Endometrium (tissue), 2 donors: ENCODE measurements around the gene MSH3.
"Not testable (repeated sequence)": the region's sequence is repeated elsewhere in the genome, so short reads cannot be mapped to it uniquely, and the experiment has no call there.

Experiments
- FAIRE-seq: peaks from 2 replicates; lab custom pipeline; 2012; peaks lifted over from hg19 to GRCh38; lab: Jason Lieb, UNC
- donor health status: control.
- donor health status: control.

The MSH3 gene

DNA sequence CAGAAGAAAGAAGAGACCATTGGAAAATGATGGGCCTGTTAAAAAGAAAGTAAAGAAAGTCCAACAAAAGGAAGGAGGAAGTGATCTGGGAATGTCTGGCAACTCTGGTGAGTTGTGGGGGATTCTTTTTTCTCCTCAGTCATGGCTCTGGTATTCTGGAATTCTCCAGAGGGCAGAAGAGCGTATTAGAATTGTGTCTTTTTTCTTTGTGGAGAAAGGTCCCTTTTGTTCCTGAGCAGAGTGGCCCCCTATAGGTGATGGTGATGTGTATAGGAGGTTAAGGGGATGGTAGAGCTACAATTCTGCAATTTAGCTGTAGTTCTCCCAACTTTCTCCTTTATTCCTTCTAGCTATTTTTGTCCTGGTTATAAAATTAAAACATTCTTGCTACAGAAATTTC, 2.0 kb downstream of the MSH3 start:
- no peak for FAIRE-seq

DNA sequence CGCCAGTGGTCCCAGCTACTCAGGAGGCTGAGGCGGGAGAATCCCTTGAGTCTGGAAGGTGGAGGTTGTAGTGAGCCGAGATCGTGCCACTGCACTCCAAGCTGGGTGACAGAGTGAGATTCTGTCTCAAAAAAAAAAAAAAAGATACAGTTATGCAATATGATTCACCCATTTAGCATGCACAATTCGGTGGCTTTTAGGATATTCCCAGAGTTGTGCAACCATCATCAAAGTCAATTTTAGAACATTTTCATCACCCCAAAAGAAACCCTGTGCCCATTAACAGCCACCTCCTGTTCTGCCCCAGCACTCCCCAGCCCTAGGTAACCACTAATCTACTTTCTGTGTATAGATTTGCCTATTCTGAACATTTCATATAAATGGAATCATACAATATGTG, 4.7 kb downstream of the MSH3 start:
- FAIRE-seq: no peak

DNA sequence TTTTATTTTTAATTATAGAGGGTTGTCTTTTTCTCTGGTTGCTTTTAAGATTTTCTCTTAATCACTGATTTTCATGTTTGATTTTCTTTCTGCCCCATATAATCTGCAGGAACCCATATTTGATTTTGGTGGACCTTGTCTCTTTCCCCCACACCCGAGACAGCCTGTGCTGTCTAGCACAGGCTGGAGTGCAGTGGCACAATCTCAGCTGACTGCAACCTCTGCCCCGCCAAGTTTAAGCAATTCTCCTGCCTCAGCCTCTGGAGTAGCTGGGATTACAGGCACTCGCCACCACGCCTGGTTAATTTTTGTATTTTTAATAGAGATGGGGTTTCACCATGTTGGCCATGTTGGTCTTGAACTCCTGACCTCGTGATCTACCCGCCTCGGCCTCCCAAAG, 6.2 kb downstream of the MSH3 start:
- not testable (repeated sequence) for FAIRE-seq

DNA sequence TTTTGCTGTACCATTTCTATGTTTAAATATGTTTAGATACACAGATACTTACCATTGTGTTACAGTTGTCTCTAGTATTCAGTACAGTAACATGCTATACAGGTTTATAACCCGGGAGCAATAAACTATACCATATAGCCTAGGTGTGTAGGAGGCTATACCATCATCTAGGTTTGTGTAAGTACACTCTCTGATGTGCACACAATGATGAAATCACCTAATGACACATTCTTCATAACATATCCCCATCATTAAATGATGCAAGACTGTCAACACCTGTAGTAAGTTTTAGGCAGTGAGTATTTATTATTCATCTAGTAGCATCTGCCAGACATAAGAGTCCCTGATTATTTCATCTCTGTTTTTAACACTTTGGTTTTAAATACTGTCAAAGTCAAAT, 7.7 kb downstream of the MSH3 start:
- no peak for FAIRE-seq

DNA sequence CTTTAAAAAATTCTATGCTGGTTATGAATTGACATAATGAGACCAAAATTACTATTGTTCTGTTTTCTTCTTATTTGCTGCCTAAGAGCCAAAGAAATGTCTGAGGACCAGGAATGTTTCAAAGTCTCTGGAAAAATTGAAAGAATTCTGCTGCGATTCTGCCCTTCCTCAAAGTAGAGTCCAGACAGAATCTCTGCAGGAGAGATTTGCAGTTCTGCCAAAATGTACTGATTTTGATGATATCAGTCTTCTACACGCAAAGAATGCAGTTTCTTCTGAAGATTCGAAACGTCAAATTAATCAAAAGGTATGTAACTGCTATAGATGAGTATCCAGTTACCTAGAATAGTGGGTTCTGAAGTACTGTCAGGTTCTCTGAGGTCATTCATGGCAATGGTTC, 10.6 kb downstream of the MSH3 start:
- FAIRE-seq: no peak

DNA sequence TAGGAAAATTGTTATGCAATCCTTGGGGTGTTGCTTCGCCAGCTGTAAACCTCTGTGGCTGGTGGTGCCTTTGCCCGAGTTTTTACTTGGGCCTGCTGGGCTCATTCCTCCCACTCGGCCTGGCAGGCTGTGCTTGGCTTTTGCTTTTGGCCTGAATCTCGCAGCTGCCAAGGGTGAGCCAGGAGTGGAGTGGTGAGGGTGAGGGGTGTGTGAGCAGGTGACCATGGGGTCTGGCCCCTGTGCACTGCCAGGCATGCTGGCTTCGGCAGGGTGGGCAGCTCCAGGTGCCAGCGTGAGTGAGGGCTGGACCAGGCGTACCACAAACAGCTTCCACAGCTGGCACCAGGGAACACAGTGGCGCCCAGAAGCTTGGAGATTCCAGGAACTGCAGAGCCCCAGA, 12.9 kb downstream of the MSH3 start:
- FAIRE-seq: no peak

DNA sequence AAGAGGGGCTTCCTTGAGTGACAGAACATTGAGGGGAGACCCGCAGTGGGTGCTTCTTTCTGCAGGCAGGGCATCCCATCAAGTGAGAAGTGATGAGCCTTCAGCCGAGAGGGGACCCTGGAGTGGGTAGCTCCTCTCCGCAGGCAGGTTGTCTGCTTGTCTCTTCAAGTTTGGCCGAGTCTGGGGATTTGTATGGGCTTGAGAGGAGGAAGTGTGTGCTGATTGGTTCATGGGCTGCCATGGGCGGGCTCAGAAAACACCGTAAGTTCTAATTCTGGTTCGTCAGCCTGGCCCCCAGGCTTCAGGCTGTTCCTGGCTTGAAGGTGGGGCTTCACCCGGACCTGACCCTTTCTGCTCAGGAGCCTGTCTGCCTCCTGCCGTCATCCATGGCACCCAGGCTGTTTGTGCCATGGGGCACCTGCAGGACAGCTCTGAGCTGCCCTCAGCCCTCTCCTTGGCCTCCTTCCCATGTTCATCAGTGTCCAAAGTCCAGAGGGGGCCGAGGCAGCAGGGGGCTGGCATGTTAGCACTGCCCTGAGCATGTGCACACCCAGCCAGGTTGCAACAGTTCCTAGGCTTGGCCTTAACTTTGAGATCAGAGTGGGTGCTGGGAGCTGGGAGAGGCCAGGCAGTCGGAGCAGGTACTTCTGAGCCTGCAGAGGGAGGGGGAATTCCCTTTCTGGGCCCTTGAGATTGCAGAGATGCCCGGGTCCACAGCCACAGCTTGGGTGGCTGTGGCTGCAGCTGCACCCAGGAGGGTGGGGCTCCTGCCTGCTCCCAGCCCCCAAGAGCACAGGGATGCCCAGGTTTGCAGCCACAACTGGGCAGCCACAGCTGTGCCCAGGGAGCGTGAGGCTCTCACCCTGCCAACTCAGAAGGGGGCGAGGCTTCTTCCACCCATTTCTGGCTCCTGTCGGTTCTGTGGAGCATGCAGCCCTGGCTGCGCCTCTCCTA, 13.8 kb downstream of the MSH3 start:
- no peak for FAIRE-seq

DNA sequence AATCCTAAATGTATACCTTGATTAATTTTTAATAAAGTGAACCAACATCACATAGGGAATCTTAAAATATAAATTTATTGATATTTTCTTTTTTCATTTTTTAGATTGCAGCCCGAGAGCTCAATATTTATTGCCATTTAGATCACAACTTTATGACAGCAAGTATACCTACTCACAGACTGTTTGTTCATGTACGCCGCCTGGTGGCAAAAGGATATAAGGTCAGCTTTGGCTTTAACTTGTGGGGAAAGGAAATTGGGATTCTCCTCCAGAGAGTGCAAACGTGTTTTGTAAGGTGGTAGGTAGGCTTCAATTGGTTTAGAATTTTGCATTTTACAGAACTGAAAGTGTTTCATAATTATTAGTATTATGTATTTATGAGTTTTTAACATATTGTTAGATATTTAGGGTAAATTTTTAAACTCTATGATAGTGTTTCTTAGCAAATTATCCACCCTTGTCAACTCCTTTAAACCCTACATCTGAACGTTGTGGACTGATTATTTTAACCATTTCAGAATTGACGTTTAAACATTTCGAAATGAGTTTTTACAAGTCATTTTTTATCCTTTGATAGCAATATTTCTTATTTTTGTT, 17.8 kb downstream of the MSH3 start:
- FAIRE-seq: peak; percentile 93

DNA sequence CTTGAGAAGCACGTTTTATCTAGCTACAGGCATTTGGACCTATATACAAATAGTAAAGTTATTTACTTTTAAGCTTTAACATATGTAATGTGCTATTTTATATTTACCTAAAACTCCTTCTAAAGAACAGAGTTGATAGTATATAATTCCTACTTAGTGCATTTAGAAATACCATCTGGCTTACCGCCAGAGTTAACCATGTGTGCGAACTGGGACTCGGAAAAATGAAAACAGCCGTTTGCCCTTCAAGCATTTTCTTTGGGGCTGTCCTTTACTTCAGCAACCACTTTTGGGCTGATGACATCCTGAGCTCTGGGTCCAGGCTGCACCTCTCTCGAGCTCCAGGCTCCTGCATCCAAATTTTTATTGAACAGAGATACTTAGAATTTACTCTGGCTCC, 22.3 kb downstream of the MSH3 start:
- no peak for FAIRE-seq

DNA sequence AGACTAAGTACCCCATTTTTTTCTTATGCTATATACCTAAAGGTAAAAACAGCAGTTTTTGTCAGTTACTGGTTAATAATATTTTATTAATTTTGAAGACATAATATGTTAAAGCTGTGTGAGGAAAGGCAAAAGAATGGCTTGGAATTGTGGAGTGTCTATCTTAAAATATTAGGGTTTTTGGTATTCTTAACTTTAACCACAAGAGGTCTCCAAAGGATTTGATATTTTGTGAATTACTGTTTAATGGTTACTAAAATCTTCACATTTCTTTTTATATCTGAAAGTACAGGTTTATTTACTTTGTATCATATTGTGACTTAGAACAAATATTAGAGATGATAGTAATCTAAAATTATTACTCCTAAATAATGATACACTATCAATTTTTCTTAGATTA, 32.3 kb downstream of the MSH3 start:
- FAIRE-seq: peak; percentile 97

DNA sequence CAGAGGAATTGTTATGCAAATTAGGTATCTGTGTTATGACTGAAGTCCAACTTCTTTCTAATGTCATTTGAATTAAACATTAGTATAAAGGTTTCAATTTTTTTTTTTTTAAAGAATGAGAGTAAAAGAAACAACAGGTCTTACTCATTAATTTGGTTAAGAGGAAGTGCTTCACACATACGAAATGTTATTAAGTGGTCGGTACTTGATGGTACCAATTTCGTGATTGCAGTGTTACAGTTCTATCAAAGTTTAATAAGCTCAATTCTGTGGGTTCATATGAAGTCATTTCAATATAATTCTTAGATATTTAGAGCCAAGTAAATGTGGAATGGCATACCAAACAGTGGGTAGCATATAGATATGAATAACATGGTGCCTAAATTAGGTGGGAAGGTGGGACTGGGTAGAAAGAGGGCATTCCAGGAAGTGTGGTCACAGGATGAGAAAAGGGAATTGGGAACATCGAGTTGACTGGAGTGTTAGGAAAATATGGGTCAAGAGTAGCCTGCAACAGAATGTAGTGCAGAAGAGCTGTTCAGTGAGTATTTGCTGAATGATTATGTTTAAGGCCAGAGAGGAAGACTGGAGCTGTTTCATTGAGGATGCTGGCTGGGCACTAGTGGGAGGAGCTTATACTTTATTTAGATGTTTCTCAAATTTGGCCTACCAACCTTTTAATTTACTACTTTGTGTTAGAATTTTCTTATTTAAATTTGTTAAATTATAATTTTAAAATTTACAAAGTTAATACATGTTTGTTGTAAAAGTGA, 34.4 kb downstream of the MSH3 start:
- no peak for FAIRE-seq

DNA sequence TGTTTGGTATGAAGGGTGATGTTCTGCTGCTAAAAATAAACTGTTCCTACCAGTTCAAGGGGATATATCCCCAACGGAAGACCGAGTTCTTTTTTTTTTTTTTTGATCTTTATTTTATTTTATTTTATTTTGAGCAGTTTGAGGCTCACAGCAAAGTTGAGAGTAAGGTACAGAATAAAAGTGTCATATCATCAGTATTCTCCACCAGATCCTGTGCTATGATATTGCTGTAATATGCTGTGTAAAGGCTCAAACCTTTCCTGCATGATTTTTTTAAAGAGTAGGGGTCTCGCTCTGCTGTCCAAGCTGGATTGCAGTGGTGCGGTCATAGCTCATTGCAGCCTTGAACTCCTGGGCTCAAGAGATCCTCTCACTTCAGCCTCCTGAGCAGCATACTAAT, 35.2 kb downstream of the MSH3 start:
- no peak for FAIRE-seq

DNA sequence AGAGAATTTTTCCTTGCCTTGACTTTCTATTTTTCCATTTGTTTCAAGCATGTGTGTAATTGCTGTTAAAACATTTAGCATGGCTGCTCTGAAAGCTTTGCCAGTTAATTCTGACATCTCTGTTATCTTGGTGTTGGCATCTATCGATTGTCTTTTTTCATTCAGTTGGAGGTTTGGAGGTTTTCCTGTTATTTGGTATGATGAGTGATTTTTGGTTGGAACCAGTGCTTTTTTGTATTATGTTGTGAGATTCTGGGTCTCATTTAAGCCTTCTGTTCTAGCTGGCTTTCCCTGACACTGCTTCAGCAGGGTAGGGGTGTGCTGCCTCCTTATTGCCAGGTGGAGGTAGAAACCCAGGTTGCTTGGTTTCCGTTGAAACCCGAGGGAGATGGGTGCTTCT, 41.2 kb downstream of the MSH3 start:
- no peak for FAIRE-seq

DNA sequence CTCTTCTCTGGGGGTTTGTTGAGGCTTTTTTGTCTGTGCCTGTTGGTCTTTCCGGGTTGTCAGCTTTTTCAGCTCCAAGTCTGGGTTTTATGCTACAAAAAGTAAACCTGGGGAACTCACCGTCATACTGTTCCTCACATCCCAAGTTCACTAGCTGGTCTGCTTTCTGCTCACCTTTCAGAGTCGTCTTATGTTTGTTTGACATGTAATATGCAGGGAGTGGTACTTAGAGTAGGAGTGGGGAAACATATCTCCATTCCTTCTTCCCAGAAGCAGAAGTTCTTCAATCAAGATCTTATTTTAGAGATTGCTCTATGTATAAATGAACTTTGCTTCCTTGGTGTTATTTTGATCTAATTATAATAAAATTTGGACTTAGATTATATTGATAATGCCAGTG, 42.0 kb downstream of the MSH3 start:
- FAIRE-seq: no peak

DNA sequence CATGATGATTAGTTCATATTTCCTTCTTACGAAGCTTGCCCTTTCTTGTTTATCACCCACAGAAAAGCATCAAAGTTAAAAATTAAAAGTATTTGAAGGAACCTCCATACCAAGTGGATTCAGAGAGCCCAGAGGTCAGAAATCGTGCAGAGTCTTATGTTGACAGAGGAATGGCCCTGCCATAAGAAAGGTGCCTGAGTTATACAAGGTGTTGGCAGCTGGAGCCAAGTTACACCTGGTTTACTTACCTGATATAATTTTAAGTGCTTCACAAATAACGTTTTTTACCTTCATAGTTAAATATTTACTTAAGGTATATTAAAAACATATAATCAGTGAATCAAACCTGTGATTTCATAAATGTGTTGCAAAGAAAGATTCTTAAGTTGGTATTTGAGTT, 42.6 kb downstream of the MSH3 start:
- no peak for FAIRE-seq

DNA sequence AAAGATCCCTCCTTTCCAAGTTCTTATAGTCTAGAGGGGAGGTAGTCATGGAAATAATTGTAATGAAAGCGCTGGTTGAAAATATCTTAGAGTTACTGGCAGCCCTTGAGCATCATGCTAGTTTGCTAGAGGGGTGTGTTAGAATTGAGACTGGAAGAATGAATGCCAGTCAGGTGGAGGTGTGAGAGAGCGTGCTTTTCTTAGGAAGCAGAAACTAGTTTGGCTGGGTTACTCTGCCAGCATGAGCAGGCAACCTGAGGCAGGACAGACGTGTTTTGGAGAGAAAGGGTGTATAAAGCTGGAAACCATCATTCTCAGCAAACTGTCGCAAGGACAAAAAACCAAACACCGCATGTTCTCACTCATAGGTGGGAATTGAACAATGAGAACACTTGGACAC, 43.9 kb downstream of the MSH3 start:
- no peak for FAIRE-seq

DNA sequence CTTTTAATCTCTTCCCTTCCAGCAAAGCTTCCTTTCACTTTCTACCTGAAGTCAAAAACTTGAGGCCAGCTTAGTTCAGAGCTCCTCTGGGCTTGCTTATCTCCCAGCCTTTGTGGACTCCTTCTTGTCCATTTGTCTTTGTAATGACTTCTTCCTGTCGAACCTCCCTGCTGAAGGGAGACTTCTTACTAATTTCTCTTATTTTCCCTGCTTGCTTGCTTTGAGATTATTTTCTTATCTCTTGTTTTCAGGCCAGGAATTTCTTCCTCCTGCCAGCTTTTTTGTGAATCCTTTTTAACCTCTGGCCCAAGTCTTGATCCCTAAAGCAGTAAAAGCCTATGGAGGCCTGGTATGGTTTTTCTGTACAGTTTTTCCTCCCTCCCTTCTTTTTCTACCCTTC, 47.1 kb downstream of the MSH3 start:
- FAIRE-seq: no peak

DNA sequence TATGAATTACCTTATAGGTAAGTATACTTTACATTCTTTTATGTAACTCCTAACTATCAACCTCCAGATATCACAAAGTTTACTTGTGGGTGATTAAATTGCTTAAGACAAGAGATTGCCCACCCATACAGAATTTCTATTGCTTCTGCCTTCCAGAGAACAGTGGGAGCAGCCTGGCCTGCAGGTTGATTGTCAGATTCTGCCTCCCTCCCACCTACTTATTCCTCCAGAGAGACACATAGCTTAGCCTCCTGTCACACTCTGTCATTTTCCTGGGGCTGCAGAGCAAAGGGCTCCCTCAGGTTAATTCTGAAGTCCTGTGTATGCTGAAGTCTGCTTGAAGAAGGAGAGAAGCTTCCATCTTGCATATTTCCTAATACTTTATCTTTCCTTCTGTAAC, 48.8 kb downstream of the MSH3 start:
- FAIRE-seq: no peak

DNA sequence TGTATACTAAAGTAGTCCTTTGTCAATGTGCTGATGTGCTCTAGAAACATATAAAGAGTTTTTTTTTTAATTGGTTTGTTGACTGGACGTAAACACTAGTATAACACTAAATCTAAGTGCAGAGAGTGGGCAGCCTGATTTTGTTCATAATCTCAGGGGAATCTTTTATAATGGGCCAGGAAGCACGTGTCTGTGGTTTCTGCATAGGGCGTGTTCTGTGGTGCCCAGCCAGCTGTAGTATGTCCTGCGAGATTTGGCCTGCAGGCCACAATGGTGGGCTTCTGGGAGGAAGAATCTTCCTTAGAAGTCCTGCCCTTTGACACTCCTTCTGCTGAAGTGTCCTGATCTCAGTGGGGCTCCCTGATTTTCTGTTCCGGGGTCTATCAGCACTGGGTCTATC, 49.3 kb downstream of the MSH3 start:
- FAIRE-seq: no peak

DNA sequence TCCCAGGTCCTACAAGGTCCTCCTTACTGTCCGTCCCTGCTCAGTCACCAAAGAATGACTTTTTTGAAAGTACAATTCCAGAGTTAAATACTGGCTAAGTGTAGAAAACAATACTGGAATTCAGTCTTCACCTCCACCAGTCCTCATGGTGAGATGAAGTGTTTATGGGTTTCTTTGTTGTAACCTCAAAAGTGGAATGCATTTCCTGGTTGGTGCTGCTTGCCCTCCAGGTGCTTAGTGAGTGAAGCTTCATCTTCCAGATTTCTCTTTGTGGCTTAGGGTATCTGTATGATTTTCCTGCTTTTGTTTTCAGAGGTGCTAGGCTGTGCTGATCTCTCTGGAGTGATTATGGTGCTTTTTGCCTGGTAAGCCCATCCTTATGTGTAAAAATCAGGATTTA, 49.8 kb downstream of the MSH3 start:
- FAIRE-seq: no peak

DNA sequence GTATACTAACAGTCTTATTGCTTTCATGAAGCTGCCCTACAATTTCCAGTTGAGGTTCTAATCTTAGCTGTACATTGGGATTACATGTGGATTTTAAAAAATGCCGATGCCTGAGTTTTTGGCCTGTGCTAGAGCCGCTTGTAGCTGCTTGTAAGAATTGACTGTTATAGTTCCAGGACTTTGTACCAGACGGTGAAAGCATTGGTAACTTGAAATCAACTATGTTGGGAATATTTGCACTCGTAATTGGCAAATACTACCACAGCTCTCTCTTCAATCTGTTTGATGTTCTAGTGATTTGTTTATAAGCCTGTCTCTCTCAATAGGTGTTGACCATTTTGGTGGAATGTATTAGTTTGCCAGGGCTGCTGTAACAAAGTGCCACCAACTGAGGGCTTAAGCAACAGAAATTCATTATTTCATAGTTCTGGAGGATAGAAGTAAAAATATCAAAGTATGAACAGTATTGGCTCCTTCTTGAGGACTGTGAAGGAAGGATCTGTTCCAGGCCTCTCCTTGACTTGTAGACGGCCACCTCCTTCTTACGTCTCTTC, 50.8 kb downstream of the MSH3 start:
- no peak for FAIRE-seq

DNA sequence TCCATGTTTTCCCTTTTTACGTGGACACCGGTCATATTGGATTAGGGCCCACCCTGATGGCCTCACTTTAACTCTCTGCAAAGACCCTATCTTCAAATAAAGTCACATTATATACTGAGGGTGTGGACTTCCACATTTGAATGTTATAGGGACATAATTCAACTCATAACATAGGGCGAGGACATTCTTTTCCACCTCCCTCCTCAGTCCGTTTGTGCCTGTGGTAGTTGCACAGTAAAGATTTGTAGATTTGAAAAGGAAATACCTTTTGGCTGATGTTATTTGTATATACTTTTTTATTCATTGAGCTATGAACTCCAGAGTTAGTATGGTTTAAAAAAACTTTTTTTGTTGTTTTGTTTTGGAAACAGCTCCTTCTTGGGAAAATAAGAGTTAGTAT, 51.3 kb downstream of the MSH3 start:
- FAIRE-seq: peak; percentile 74
